ENCODE data around the gene ARFGAP1.
"Not testable (repeated sequence)": the region's sequence is repeated elsewhere in the genome, so short reads cannot be mapped to it uniquely, and the experiment has no call there.

ARFGAP1 gene

DNA sequence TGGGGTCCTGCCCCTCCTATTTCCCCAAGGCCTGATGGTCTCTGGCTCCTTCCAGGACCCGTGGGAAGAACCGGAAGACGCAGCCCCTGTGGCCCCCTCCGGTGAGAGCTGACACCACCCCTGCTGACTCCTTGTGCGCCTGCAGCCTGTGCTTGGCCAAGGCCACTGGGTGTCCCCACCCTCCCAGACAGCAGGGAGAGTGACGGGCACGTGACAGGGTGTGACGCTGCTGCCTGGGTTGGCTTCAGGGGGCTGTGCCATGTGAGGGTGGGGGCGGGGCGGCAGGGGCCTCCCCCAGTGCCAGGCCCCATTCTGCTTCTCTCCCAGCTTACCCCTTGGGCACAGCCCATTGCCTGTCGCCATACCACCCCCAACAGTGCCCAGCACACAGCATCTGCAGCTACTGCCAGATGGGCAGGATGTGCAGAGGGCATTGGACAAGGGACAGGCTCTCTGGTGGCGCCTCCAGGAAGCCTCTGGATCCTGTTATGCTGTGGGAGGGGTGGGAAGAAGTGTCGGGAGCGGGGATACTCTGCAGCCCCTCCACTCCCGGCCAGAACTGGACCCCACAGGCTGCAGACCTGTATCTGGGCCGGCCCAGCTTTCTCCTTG lies 34.0 kb upstream of the ARFGAP1 start:
- in situ Hi-C loops (cut with MboI; ENCODE audit: low pct_unique_long_range_greater_than_20kb, low sequenced_read_pairs) = no loop called here
- no peak for DNase-seq

DNA sequence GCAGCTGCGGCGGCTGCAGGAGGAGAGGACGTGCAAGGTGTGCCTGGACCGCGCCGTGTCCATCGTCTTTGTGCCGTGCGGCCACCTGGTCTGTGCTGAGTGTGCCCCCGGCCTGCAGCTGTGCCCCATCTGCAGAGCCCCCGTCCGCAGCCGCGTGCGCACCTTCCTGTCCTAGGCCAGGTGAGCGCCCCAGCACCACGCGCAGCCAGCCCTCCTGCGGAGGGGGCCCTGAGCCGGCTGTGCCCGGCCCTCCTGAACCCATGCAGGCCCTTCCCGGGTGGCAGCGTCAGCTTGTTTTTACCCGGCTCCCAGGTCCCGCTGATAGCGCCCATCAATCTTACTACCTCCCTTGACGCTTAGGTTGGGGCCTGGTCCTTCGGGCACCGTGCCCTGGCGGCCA lies 33.2 kb upstream of the ARFGAP1 start:
- DNase-seq = no peak
- in situ Hi-C loops (cut with MboI; ENCODE audit: low pct_unique_long_range_greater_than_20kb, low sequenced_read_pairs) = no loop called here

DNA sequence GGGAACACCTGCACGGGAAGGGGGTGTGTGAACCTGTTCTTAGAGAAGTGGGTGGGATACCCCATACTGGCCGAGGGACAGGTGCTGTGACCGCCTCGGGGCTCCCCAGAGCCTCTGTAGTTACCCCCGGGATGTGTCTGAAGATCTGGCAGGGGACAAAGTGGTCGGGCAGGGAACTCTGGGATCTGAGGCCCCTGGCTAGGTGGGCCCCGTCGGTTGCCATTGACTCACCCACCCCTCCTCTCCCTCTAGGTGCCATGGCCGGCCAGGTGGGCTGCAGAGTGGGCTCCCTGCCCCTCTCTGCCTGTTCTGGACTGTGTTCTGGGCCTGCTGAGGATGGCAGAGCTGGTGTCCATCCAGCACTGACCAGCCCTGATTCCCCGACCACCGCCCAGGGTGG lies 32.6 kb upstream of the ARFGAP1 start:
- in situ Hi-C loops (cut with MboI; ENCODE audit: low pct_unique_long_range_greater_than_20kb, low sequenced_read_pairs) = no loop called here
- no peak for DNase-seq

DNA sequence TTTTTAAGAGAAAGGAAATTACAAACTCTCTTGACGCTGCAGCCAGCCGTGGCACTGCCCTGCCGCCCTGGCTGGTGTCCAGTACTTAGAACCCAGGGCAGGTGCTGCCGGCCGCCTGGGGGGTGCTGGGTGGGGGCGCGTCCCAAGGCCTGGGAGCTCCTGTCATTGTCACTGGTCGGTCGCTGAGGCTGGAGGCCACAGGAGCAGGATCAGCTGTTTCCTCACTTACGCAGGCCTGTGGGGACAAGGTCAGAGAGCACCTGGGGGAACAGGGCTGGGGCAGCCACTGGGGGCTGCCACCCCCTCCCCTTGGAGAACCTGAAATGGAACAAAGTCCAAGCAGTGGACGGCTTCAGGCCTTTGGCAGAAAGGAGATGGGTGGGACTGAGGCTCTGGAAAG lies 31.3 kb upstream of the ARFGAP1 start:
- in situ Hi-C loops (cut with MboI; ENCODE audit: low pct_unique_long_range_greater_than_20kb, low sequenced_read_pairs) = no loop called here
- no peak for DNase-seq

- DNase-seq = no peak
- in situ Hi-C loops (cut with MboI; ENCODE audit: low pct_unique_long_range_greater_than_20kb, low sequenced_read_pairs) = no loop called here
These were observed 29.9 kb upstream of the ARFGAP1 start for GRCh38 chr20:63242736-63243135.

- no peak for DNase-seq
- in situ Hi-C loops (cut with MboI; ENCODE audit: low pct_unique_long_range_greater_than_20kb, low sequenced_read_pairs) = no loop called here
These were observed 28.9 kb upstream of the ARFGAP1 start for GRCh38 chr20:63243604-63244247.

GRCh38 chr20:63244468-63244867 lies 28.1 kb upstream of the ARFGAP1 start:
- in situ Hi-C loops (cut with MboI; ENCODE audit: low pct_unique_long_range_greater_than_20kb, low sequenced_read_pairs) = no loop called here
- no peak for DNase-seq

- in situ Hi-C loops (cut with MboI; ENCODE audit: low pct_unique_long_range_greater_than_20kb, low sequenced_read_pairs) = no loop called here
- DNase-seq = no peak
These were observed 25.9 kb upstream of the ARFGAP1 start for GRCh38 chr20:63246490-63247288.

DNA sequence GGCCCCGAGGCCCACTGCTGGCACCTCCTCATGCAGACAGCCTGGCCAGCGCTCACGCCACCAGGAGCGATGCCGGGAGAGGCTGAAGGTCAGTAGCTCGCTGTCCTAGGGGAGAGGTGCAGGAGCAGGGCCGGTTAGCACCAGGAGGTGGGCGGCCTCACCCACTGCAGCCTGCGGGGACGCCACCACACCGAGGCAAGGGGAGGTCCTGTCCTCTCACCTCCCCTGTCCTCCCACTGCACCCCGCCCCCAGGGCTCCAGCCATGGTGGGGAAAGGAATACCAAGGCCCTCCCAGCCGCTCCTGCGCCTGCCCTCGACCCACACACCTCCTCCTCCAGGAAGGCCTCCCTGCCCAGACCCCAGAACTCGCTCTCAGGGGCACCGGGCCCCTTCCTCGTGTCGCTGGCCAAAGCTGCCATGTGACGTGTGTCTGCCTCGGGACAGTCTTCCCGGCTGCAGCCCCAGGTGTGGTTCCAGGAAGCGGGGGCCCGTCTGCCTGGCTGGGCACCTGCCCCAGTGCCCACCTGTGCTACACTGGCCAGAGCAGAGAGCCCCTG lies 24.9 kb upstream of the ARFGAP1 start:
- no peak for DNase-seq
- in situ Hi-C loops (cut with MboI; ENCODE audit: low pct_unique_long_range_greater_than_20kb, low sequenced_read_pairs) = no loop called here

- in situ Hi-C loops (cut with MboI; ENCODE audit: low pct_unique_long_range_greater_than_20kb, low sequenced_read_pairs) = no loop called here
- DNase-seq = no peak
These were observed 23.6 kb upstream of the ARFGAP1 start for GRCh38 chr20:63248835-63249591.

DNA sequence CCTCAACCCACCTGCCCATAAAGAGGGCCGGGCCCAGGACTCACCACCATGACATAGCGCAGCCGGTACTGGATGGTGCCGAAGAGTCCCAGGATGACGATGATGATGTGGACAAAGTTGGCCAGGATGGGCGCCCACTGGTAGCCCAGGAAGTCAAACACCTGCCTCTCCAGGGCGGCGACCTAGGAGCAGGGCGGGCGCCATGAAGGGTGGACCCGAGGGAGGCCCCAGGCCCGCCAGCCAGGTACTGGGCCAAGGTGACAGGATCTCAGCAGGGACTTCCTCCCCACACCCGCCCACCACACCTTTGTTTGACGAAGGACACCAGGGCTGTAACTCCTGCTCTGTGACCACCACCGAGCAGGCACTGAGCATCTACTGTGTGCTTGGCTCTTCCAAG lies 22.7 kb upstream of the ARFGAP1 start:
- no peak for DNase-seq
- in situ Hi-C loops (cut with MboI; ENCODE audit: low pct_unique_long_range_greater_than_20kb, low sequenced_read_pairs) = no loop called here

DNA sequence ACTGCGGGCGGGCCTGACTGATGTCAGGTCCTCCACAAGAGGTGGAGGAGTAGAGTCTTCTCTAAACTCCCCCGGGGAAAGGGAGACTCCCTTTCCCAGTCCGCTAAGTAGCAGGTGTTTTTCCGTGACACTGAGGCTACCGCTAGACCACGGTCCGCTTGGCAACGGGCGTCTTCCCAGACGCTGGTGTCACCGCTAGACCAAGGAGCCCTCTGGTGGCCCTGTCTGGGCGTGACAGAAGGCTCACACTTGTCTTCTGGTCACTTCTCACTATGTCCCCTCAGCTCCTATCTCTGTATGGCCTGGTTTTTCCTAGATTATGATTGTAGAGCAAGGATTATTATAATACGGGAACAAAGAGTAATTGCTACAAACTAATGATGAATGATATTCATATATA lies 21.3 kb upstream of the ARFGAP1 start:
- in situ Hi-C loops (cut with MboI; ENCODE audit: low pct_unique_long_range_greater_than_20kb, low sequenced_read_pairs) = not testable (repeated sequence)
- peak; percentile 15 for DNase-seq

GRCh38 chr20:63252284-63252711 lies 20.3 kb upstream of the ARFGAP1 start:
- no peak for DNase-seq
- in situ Hi-C loops (cut with MboI; ENCODE audit: low pct_unique_long_range_greater_than_20kb, low sequenced_read_pairs) = no loop called here

DNA sequence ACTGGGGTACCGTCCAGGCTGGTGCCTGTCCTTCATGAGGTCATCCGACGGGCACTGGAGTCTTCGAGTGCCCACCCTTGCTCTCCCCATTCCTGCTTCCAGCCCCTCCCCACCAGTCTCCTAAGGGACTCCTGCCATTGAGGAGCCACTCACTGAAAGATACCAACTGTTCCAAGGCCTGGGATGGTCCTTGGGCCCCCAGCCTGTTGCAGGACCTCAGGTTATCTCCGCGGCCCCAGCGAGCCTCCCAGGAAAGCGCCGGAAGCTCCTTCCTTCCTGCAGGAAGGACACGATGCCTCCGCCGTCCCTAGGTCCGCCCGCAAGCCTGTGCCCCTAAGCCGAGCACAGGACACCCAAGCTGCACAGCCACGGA lies 19.6 kb upstream of the ARFGAP1 start:
- no peak for DNase-seq
- in situ Hi-C loops (cut with MboI; ENCODE audit: low pct_unique_long_range_greater_than_20kb, low sequenced_read_pairs) = no loop called here

DNA sequence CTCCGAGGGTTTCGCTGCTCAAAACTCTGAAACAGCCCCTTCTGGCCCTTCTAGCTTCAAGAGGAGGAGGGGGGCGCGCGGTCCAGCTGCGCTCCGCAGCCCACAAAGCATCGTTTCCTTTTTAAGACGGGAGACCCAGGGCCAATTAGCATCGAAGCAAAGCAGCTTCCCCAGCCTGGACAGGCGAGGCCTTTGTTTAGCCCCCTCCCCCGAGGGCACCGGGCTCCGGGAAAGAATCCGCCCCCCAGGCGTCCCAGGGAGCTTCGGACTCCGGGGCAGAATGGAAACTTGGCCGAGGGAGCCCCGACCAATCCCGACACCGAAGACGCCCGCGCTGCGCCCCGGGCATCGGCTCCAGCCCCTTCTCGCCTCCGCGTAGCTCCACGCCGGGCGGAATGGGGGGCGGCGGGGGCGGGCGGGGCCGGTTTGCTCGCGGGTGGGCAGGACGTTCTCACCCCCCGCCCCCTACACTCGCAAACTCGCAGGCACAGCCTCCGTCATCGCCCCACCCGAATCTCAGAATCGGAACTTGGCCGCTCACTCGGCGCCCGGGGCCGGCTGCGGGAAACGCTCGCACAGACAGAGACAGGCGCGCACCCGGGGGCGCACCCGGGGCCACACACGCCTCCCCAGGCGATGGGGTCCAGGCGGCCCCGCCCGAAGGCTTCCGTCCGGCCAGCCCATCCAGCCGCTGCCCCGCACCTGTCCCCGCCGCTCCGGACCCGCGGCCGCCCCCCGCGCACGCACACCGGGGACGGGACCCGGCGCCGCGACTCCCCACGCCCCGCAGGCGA lies 19.0 kb upstream of the ARFGAP1 start:
- in situ Hi-C loops (cut with MboI; ENCODE audit: low pct_unique_long_range_greater_than_20kb, low sequenced_read_pairs) = no loop called here

GRCh38 chr20:63254232-63254605 lies 18.4 kb upstream of the ARFGAP1 start, which contains the start of gene NKAIN4:
TSS of gene NKAIN4 (minus strand) at chr20:63254463. CDS start at chr20:63254450, 13 bp downstream.
- in situ Hi-C loops (cut with MboI; ENCODE audit: low pct_unique_long_range_greater_than_20kb, low sequenced_read_pairs) = no loop called here
- DNase-seq = no peak

More for the DNA sequence above, 19.0 kb upstream of the ARFGAP1 start:
- no peak for DNase-seq

DNA sequence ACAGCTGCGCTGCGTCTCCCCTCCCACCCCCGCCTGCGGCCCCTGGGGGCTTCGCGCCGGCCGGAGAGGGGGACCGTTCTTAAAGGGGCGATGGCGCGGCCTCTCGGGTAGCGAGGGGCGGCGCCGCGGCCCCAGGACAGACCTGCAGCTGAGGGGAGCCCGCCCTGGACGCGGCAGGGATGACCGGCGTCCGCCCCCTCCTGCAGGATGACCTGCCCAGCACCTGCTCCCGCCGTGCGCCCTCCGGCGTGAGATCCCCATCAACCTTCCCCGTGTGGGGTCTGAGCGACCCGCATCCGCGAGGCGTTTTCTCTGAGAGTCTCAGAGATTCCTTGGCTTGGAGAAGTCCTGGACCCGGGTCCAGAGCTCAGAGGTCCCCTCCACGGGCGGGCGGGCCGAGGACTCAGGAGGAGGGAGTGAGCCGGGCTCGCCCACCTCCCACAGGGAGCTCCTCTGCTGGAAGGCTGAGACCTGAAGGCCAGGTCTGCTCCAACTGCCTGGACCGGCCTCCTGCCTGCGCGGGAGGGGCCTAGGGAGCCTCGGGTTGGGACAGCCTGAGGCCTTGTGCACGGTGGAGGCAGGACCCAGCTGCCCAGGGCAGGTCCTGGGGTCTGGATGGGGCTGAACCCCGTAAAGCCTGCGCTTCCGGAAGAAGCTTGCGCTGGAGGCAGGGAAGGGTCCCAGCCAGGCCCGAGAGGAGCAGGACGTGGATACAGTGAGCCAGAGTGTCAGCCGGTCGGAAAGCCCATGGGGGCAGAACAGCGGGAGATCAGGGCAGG lies 17.8 kb upstream of the ARFGAP1 start:
- in situ Hi-C loops (cut with MboI; ENCODE audit: low pct_unique_long_range_greater_than_20kb, low sequenced_read_pairs) = no loop called here
- no peak for DNase-seq
